Measurements from ENCODE around the gene ATP6V1F.

DNA sequence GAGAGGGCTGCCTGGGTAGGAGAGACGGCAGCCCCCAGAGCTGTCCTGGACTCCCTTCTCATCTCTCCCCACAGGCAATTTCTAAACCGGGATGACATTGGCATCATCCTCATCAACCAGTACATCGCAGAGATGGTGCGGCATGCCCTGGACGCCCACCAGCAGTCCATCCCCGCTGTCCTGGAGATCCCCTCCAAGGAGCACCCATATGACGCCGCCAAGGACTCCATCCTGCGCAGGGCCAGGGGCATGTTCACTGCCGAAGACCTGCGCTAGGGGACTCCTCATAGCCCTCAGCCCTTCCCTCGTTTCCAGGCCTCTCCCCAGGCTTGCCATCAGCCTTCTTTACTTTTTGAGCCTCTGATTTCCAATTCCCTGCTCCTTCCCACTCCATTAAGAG lies 2.6 kb downstream of the ATP6V1F start:
- TF ChIP-seq, protein P1, sequence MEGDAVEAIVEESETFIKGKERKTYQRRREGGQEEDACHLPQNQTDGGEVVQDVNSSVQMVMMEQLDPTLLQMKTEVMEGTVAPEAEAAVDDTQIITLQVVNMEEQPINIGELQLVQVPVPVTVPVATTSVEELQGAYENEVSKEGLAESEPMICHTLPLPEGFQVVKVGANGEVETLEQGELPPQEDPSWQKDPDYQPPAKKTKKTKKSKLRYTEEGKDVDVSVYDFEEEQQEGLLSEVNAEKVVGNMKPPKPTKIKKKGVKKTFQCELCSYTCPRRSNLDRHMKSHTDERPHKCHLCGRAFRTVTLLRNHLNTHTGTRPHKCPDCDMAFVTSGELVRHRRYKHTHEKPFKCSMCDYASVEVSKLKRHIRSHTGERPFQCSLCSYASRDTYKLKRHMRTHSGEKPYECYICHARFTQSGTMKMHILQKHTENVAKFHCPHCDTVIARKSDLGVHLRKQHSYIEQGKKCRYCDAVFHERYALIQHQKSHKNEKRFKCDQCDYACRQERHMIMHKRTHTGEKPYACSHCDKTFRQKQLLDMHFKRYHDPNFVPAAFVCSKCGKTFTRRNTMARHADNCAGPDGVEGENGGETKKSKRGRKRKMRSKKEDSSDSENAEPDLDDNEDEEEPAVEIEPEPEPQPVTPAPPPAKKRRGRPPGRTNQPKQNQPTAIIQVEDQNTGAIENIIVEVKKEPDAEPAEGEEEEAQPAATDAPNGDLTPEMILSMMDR (IDR thresholded peaks at IDR 0.05): no peak
- no peak for TF ChIP-seq POLR2A (IDR thresholded peaks at IDR 0.05)
- TF ChIP-seq EP300 (IDR thresholded peaks at IDR 0.05): no peak
- TF ChIP-seq POLR2AphosphoS5 (IDR thresholded peaks at IDR 0.05): no peak

Data from gastroesophageal sphincter (tissue), 3 donors.